H1 (cell line): ENCODE measurements around the gene NFKB1. TPM values are rescaled to one million over a fixed set of nuclear protein-coding genes. Genes with fewer than 3 reads are reported as not detected.

Experiments used
- CTCF ChIA-PET: fragments of 300-600 bp; sonication (Branson Sonifier 250); formaldehyde crosslinking; loops from one replicate; lab custom pipeline; 2021; ENCODE audit not compliant: partially characterized antibody; lab: Charles Lee
- POLR2A ChIA-PET: fragments of 300-600 bp; sonication (Branson Sonifier 250); formaldehyde crosslinking; loops from one replicate; lab custom pipeline; 2021; ENCODE audit warnings: inconsistent platforms; ENCODE audit not compliant: partially characterized antibody; lab: Charles Lee
- DNase-seq, 2 experiments: peaks; one replicate each; pipeline versions ENCODE4 v3.0.0 to v3.0.0-alpha.2; 2010 to 2022; ENCODE audit warnings: low spot score in 2 of 2, low read depth in 1 of 2, mixed read lengths in 1 of 2
- FAIRE-seq: peaks from 2 replicates; lab custom pipeline; 2011; peaks lifted over from hg19 to GRCh38; lab: Jason Lieb, UNC
- H2AFZ ChIP-seq: 2 replicates; pipeline ENCODE4 v1.8.1; 2012; ENCODE audit warnings: low read length, inconsistent platforms
- H2AK5ac ChIP-seq: 2 replicates; pipeline ENCODE4 v1.6.1; 2013; ENCODE audit warnings: low read depth, low read length
- H2BK120ac ChIP-seq: replicated peaks from 2 replicates; pipeline ENCODE3; 2013; ENCODE audit warnings: low read depth, low read length, inconsistent platforms
- H2BK12ac ChIP-seq: 2 replicates; pipeline ENCODE4 v1.6.1; 2013; ENCODE audit warnings: low read depth, low read length
- H2BK15ac ChIP-seq: 2 replicates; pipeline ENCODE4 v1.6.1; 2013; ENCODE audit warnings: low read length
- H2BK20ac ChIP-seq: 2 replicates; pipeline ENCODE4 v1.6.1; 2013; ENCODE audit warnings: low read length
- H2BK5ac ChIP-seq: 2 replicates; pipeline ENCODE4 v1.6.1; 2013; ENCODE audit warnings: low read depth, low read length
- H3K14ac ChIP-seq: 2 replicates; pipeline ENCODE4 v1.6.1; 2013; ENCODE audit warnings: inconsistent platforms; ENCODE audit not compliant: insufficient read length
- H3K18ac ChIP-seq: 2 replicates; pipeline ENCODE4 v1.6.1; 2013; ENCODE audit warnings: low read length; ENCODE audit errors: extremely low read depth
- H3K23ac ChIP-seq: 2 replicates; pipeline ENCODE4 v1.6.1; 2013; ENCODE audit warnings: inconsistent platforms; ENCODE audit not compliant: insufficient read length
- H3K23me2 ChIP-seq: 2 replicates; pipeline ENCODE4 v1.6.1; 2013; ENCODE audit warnings: low read depth, low read length
- H3K27ac ChIP-seq: 2 replicates; pipeline ENCODE4 v1.6.1; 2011; ENCODE audit warnings: low read depth, low read length, inconsistent platforms
- H3K27me3 ChIP-seq, 4 experiments: replicated peaks in 1 of 4; 1 replicate in 1 of 4; 2 replicates in 3 of 4; pipeline versions ENCODE4 v1.6.1 to v1.8.1; 2011 to 2013; ENCODE audit warnings: low read length in 3 of 4, mild to moderate bottlenecking in 3 of 4, inconsistent platforms in 2 of 4, mixed read lengths in 2 of 4, moderate library complexity in 1 of 4; ENCODE audit not compliant: control insufficient read depth in 3 of 4, insufficient read depth in 3 of 4; ENCODE audit errors: extremely low read depth in 1 of 4
- H3K36me3 ChIP-seq, 4 experiments: 2 replicates each; pipeline versions ENCODE4 v1.6.1 to v1.8.1; 2011 to 2013; ENCODE audit warnings: mild to moderate bottlenecking in 4 of 4, low read length in 3 of 4, moderate library complexity in 2 of 4, control low read depth in 1 of 4, inconsistent platforms in 1 of 4; ENCODE audit not compliant: insufficient read depth in 4 of 4, control insufficient read depth in 2 of 4
- H3K4ac ChIP-seq: replicated peaks from 2 replicates; pipeline ENCODE3; 2013; ENCODE audit warnings: low read length, low read depth, mixed read lengths, inconsistent platforms; ENCODE audit not compliant: insufficient read length
- H3K4me1 ChIP-seq, 4 experiments: replicated peaks in 1 of 4; 1 replicate in 1 of 4; 2 replicates in 3 of 4; pipeline versions ENCODE4 v1.6.1 to v1.8.1; 2011 to 2013; ENCODE audit warnings: low read length in 3 of 4, inconsistent platforms in 2 of 4, mixed read lengths in 1 of 4; ENCODE audit not compliant: insufficient read depth in 4 of 4, control insufficient read depth in 3 of 4
- H3K4me2 ChIP-seq, 2 experiments: 2 replicates each; pipeline versions ENCODE4 v1.6.1 to v1.8.1; 2011 to 2013; ENCODE audit warnings: low read depth in 2 of 2, low read length in 2 of 2, control low read depth in 1 of 2, inconsistent platforms in 1 of 2, mild to moderate bottlenecking in 1 of 2; ENCODE audit not compliant: insufficient read depth in 1 of 2
- H3K4me3 ChIP-seq, 4 experiments: fragments of 200-600, 300-600 bp in 1 of 4; sonication (generic), shearing (Covaris generic), sonication (Bioruptor Twin) in 1 of 4; 2 replicates each; pipeline versions ENCODE4 v1.5.1 to v1.8.1; 2011 to 2016; ENCODE audit warnings: low read length in 4 of 4, low read depth in 3 of 4, control low read depth in 2 of 4, inconsistent platforms in 2 of 4, mild to moderate bottlenecking in 2 of 4, mixed read lengths in 1 of 4, moderate library complexity in 1 of 4; ENCODE audit not compliant: insufficient read depth in 2 of 4; ENCODE audit errors: extremely low read depth in 1 of 4
- H3K56ac ChIP-seq: replicated peaks from 2 replicates; pipeline ENCODE3; 2013; ENCODE audit warnings: low read depth, mild to moderate bottlenecking, mixed read lengths, low read length, inconsistent platforms; ENCODE audit not compliant: insufficient read length
- H3K79me1 ChIP-seq: 2 replicates; pipeline ENCODE4 v1.6.1; 2013; ENCODE audit warnings: low read depth, low read length, control low read depth
- H3K79me2 ChIP-seq, 2 experiments: 2 replicates each; pipeline versions ENCODE4 v1.6.1 to v1.8.1; 2012 to 2013; ENCODE audit warnings: low read length in 2 of 2, mild to moderate bottlenecking in 2 of 2, inconsistent platforms in 1 of 2; ENCODE audit not compliant: insufficient read depth in 2 of 2, control insufficient read depth in 1 of 2
- H3K9ac ChIP-seq, 4 experiments: replicated peaks in 1 of 4; 1 replicate in 1 of 4; 2 replicates in 3 of 4; pipeline versions ENCODE4 v1.6.1 to v1.8.1; 2011 to 2013; ENCODE audit warnings: low read depth in 3 of 4, low read length in 3 of 4, control low read depth in 2 of 4, mild to moderate bottlenecking in 2 of 4, moderate library complexity in 2 of 4, inconsistent platforms in 1 of 4; ENCODE audit errors: extremely low read depth in 1 of 4
- H3K9me3 ChIP-seq, 2 experiments: 2 replicates each; pipeline versions ENCODE4 v1.6.1 to v1.8.1; 2012 to 2013; ENCODE audit warnings: mild to moderate bottlenecking in 2 of 2, moderate library complexity in 2 of 2, control low read depth in 1 of 2, inconsistent platforms in 1 of 2, low read depth in 1 of 2, low read length in 1 of 2, mixed read lengths in 1 of 2; ENCODE audit not compliant: insufficient read depth in 2 of 2
- H4K20me1 ChIP-seq, 2 experiments: replicated peaks in 1 of 2; 2 replicates each; pipeline versions ENCODE3 to v1.8.1; 2011 to 2013; ENCODE audit warnings: inconsistent platforms in 2 of 2, low read length in 2 of 2, mild to moderate bottlenecking in 1 of 2; ENCODE audit not compliant: insufficient read depth in 2 of 2, control insufficient read depth in 1 of 2
- H4K5ac ChIP-seq: 2 replicates; pipeline ENCODE4 v1.6.1; 2013; ENCODE audit warnings: low read length, low read depth, mixed read lengths, inconsistent platforms; ENCODE audit not compliant: insufficient read length
- H4K8ac ChIP-seq: 2 replicates; pipeline ENCODE4 v1.8.0; 2013; ENCODE audit warnings: mild to moderate bottlenecking, moderate library complexity, low read length, inconsistent platforms; ENCODE audit not compliant: insufficient read depth; ENCODE audit errors: extremely low read depth
- H4K91ac ChIP-seq: replicated peaks from 2 replicates; pipeline ENCODE3; 2013; ENCODE audit warnings: low read length, mixed read lengths, inconsistent platforms; ENCODE audit not compliant: insufficient read length
- CBX5 ChIP-seq: fragments of 300-800, 300-1000 bp; sonication (generic); IDR thresholded peaks from 2 replicates; pipeline ENCODE4 v1.7.1; 2016; ENCODE audit warnings: antibody characterized with exemption, low read length, low read depth
- CEBPB ChIP-seq: IDR thresholded peaks from 2 replicates; pipeline ENCODE4 v1.6.1; 2012; ENCODE audit warnings: low read depth, low read length
- NRF1 ChIP-seq: IDR thresholded peaks from 2 replicates; pipeline ENCODE4 v1.6.1; 2011; ENCODE audit warnings: mild to moderate bottlenecking, low read depth, low read length, improper control_type of control experiment
- SP2 ChIP-seq: IDR thresholded peaks from 2 replicates; pipeline ENCODE4 v1.6.1; 2012; ENCODE audit warnings: mild to moderate bottlenecking, low read length, inconsistent platforms
- TAF7 ChIP-seq: optimal IDR thresholded peaks from 2 replicates; pipeline ENCODE3; 2011; ENCODE audit warnings: low read depth, mild to moderate bottlenecking, inconsistent platforms, low read length, moderate library complexity, borderline replicate concordance
- WGBS, 2 experiments: shearing (Covaris generic) in 1 of 2; methylation state at CpG; one replicate each; pipeline versions ENCODE4 v1.1.6 to v1.1.7; 2013 to 2015; ENCODE audit warnings: low lambda C conversion rate in 2 of 2, mixed read lengths in 2 of 2, inconsistent platforms in 1 of 2, low coverage in 1 of 2, missing lambda C conversion rate in 1 of 2; ENCODE audit not compliant: insufficient replicate concordance in 2 of 2, insufficient coverage in 1 of 2, insufficient read length in 1 of 2; ENCODE audit errors: extremely low coverage in 1 of 2, missing lambda C conversion rate in 1 of 2; 5-methylcytosine and 5-hydroxymethylcytosine counted together
- polyA plus RNA-seq, 7 experiments: library from polyadenylated mRNA; depleted of rRNA in 3 of 7; stranded (reverse) in 5 of 7; unstranded in 2 of 7; fragments of >200 nt in 5 of 7; fragments of 200-250 nt in 2 of 7; gene quantifications; 1 replicate in 5 of 7; 2 replicates in 1 of 7; 4 replicates in 1 of 7; pipeline versions ENCODE4 v1.2.1 to v1.2.3, GENCODE V29; 2011 to 2013; ENCODE audit warnings: missing spikeins in 2 of 7, mixed read lengths in 2 of 7
- total RNA-seq: library from RNA; stranded (reverse); fragmentation: NEBNext Ultra II Directional; extraction: Animal tissue kit (Norgen Biotek cat#: 25700); gene quantifications from 2 replicates; pipeline ENCODE4 v1.2.1, GENCODE V29; 2021

NFKB1 gene
- total and polyA plus RNA-seq, 2 of the 8 experiments (the other 6 are each of a cell fraction or from before 2014, with no cell fraction given), result 2.9 to 6.8 TPM

- Histone ChIP-seq H3K79me2 (no peaks in the 10 kb centered on the region), H3K27me3 (no peaks in the 10 kb centered on the region), H2BK20ac (no peak overlapping the region), H3K27ac (no peak overlapping the region), H2BK120ac (no peak overlapping the region), H3K4me3 (no peak overlapping the region), H3K23ac (no peak overlapping the region), H4K91ac (no peak overlapping the region), H2BK5ac (no peak overlapping the region), H3K14ac (no peak overlapping the region), H3K18ac (no peak overlapping the region), H3K23me2 (no peaks in the 10 kb centered on the region), H3K4ac (no peak overlapping the region), H3K9me3 (no peaks in the 10 kb centered on the region), H3K4me2 (no peak overlapping the region), H4K5ac (no peak overlapping the region), H2BK12ac (no peak overlapping the region), H2AK5ac (no peak overlapping the region), H3K9ac (no peak overlapping the region), H4K20me1 (no peaks in the 10 kb centered on the region), H3K4me1 (no peaks in the 10 kb centered on the region), H4K8ac (no peak overlapping the region), H3K36me3 (no peaks in the 10 kb centered on the region), H3K79me1 (no peaks in the 10 kb centered on the region), H3K56ac (no peak overlapping the region), H2AFZ (no peak overlapping the region), H2BK15ac (no peak overlapping the region)
- TF ChIP-seq NRF1 (no peak), CBX5 (no peak), CEBPB (no peak), SP2 (no peak), TAF7 (no peak)
- ChIA-PET CTCF (interaction anchor here (0.7 to 1.1 kb wide), 2 partner anchors 9 to 238 kb away, joined by 3 read pairs; no protein-coding TSS in a partner anchor), POLR2A (no interaction called here)
- DNase-seq (no peak), FAIRE-seq (no peak)
- WGBS, 2 experiments, result 100% methylated on average over 1 of the region's 1 CpG; no CpG with 5 or more reads in 1 of the 2 experiments
Observed at GRCh38 chr4:102493257-102493656, 7.9 kb upstream of the NFKB1 start.
